ENCODE results near the gene CCDC6. TPM values are rescaled to one million over a fixed set of nuclear protein-coding genes. Genes with fewer than 3 reads are reported as not detected.
A peak's percentile ranks its signal among the peaks of the same experiment; 100 is the strongest.

The CCDC6 gene
- total RNA-seq, 1 donor from 2014 or later: 57.6 TPM

GRCh38 chr10:59839576-59839975, 66.8 kb downstream of the CCDC6 start:
- H3K36me3 Mint-ChIP-seq (ENCODE audit: insufficient read depth): peaks cover 24% of the 10 kb centered on the region
- peaks cover 7% of the 10 kb centered on the region for H3K4me1 Mint-ChIP-seq (ENCODE audit: low read depth)
- H3K4me3 Mint-ChIP-seq (ENCODE audit: low read depth): no peak overlapping the region
- no peaks in the 10 kb centered on the region for H3K27me3 Mint-ChIP-seq
- no peak overlapping the region for H3K27ac Mint-ChIP-seq
- DNase-seq (ENCODE audit: low spot score, unreplicated experiment): no peak
- no peaks in the 10 kb centered on the region for H3K9me3 Mint-ChIP-seq (ENCODE audit: low read depth)
- TF ChIP-seq, protein P1, sequence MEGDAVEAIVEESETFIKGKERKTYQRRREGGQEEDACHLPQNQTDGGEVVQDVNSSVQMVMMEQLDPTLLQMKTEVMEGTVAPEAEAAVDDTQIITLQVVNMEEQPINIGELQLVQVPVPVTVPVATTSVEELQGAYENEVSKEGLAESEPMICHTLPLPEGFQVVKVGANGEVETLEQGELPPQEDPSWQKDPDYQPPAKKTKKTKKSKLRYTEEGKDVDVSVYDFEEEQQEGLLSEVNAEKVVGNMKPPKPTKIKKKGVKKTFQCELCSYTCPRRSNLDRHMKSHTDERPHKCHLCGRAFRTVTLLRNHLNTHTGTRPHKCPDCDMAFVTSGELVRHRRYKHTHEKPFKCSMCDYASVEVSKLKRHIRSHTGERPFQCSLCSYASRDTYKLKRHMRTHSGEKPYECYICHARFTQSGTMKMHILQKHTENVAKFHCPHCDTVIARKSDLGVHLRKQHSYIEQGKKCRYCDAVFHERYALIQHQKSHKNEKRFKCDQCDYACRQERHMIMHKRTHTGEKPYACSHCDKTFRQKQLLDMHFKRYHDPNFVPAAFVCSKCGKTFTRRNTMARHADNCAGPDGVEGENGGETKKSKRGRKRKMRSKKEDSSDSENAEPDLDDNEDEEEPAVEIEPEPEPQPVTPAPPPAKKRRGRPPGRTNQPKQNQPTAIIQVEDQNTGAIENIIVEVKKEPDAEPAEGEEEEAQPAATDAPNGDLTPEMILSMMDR (IDR thresholded peaks at IDR 0.05; ENCODE audit: unreplicated experiment): no peak

DNA sequence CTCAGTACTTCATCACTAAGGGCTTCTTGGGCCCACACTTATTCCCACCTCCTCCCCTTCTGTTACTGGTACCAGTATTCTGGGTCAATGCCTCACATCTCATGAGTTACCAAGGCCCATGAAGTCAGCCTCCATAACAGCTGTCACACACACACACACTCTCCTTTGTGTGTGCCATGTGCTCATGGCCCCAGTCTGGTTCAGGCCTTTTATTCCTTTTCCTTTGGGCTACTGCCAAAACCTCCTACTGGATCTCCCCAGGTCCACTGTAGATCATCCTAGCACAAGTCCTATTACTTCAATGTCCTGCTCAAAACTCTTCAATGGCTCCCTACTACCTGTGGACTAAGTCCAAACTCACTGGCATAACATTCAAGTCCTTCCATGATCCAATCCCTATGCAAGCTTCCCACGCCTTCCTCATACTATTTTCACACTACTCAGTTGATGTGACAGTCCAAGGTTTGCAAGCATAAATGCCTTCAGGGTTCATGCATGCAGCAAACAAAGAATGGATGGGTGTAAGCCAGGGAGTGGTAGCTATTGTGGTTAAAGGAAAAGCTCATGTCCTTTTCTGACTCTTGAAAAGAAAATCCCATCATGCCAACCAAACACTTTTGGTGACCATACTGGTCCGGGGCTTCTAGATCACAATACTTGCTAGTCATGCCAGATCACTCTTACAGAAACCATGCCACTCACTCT, 68.1 kb downstream of the CCDC6 start:
- no peaks in the 10 kb centered on the region for H3K9me3 Mint-ChIP-seq (ENCODE audit: low read depth)
- TF ChIP-seq, protein P1 (IDR thresholded peaks at IDR 0.05; ENCODE audit: unreplicated experiment): no peak
- H3K27me3 Mint-ChIP-seq: no peaks in the 10 kb centered on the region
- no peak for DNase-seq (ENCODE audit: low spot score, unreplicated experiment)
- H3K27ac Mint-ChIP-seq: peak overlapping the region; percentile 65
- no peak overlapping the region for H3K4me3 Mint-ChIP-seq (ENCODE audit: low read depth)
- H3K36me3 Mint-ChIP-seq (ENCODE audit: insufficient read depth): peaks cover 17% of the 10 kb centered on the region
- H3K4me1 Mint-ChIP-seq (ENCODE audit: low read depth): peaks cover 4% of the 10 kb centered on the region

GRCh38 chr10:59833810-59834209, 72.5 kb downstream of the CCDC6 start:
- TF ChIP-seq, protein P1 (IDR thresholded peaks at IDR 0.05; ENCODE audit: unreplicated experiment): no peak
- Mint-ChIP-seq H3K27ac (peak overlapping the region; percentile 3), H3K4me1 (ENCODE audit: low read depth) (peaks cover 4% of the 10 kb centered on the region), H3K4me3 (ENCODE audit: low read depth) (no peak overlapping the region), H3K36me3 (ENCODE audit: insufficient read depth) (peaks cover 11% of the 10 kb centered on the region), H3K9me3 (ENCODE audit: low read depth) (no peaks in the 10 kb centered on the region), H3K27me3 (no peaks in the 10 kb centered on the region)
- no peak for DNase-seq (ENCODE audit: low spot score, unreplicated experiment)

DNA sequence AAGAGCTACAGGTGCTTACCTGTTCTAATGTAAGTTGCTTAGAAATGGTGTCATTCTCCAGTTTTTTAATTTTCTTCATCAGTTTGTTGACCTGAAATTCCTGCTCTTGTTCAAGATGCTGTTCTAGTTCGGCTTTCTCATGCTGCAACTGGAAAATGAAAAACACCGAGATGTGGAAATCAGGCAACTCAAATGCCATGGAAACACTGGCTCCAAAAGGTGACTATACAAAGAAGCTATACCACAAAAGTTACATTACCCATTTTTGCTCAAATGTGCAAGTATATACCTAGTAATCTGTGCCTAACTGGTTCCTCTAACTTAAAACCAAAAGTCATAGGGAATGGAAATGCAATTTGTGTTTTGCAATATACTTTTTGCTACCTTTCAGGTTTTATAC, 73.8 kb downstream of the CCDC6 start:
- no peak overlapping the region for H3K4me3 Mint-ChIP-seq (ENCODE audit: low read depth)
- H3K36me3 Mint-ChIP-seq (ENCODE audit: insufficient read depth): peaks cover 11% of the 10 kb centered on the region
- H3K27ac Mint-ChIP-seq: no peak overlapping the region
- DNase-seq (ENCODE audit: low spot score, unreplicated experiment): no peak
- no peaks in the 10 kb centered on the region for H3K9me3 Mint-ChIP-seq (ENCODE audit: low read depth)
- TF ChIP-seq, protein P1 (IDR thresholded peaks at IDR 0.05; ENCODE audit: unreplicated experiment): no peak
- no peaks in the 10 kb centered on the region for H3K27me3 Mint-ChIP-seq
- peaks cover 4% of the 10 kb centered on the region for H3K4me1 Mint-ChIP-seq (ENCODE audit: low read depth)

- H3K4me1 Mint-ChIP-seq (ENCODE audit: low read depth): peaks cover 4% of the 10 kb centered on the region
- no peak for DNase-seq (ENCODE audit: low spot score, unreplicated experiment)
- peak overlapping the region; percentile 70 for H3K27ac Mint-ChIP-seq
- no peaks in the 10 kb centered on the region for H3K27me3 Mint-ChIP-seq
- H3K36me3 Mint-ChIP-seq (ENCODE audit: insufficient read depth): peaks cover 11% of the 10 kb centered on the region
- no peaks in the 10 kb centered on the region for H3K9me3 Mint-ChIP-seq (ENCODE audit: low read depth)
- TF ChIP-seq, protein P1 (IDR thresholded peaks at IDR 0.05; ENCODE audit: unreplicated experiment): no peak
- H3K4me3 Mint-ChIP-seq (ENCODE audit: low read depth): no peak overlapping the region
Observed at GRCh38 chr10:59831658-59832503, 74.5 kb downstream of the CCDC6 start.

All from progenitor cell of endocrine pancreas (in vitro differentiated cells).